Stimulated activated CD8-positive, alpha-beta memory T cell treated with anti-CD3 and anti-CD28 coated beads, Interleukin-4, amount 100 ng/mL, for 1 hour (primary cell): ENCODE results near the gene STK26.
"Not testable (repeated sequence)": the region's sequence is repeated elsewhere in the genome, so short reads cannot be mapped to it uniquely, and the experiment has no call there.

ENCODE experiments used
- DNase-seq, 2 donors: peaks; one replicate each; pipeline ENCODE4 v3.0.0-alpha.2; 2020; ENCODE audit warnings: low read depth in 2 of 2, low spot score in 1 of 2

STK26 gene

DNA sequence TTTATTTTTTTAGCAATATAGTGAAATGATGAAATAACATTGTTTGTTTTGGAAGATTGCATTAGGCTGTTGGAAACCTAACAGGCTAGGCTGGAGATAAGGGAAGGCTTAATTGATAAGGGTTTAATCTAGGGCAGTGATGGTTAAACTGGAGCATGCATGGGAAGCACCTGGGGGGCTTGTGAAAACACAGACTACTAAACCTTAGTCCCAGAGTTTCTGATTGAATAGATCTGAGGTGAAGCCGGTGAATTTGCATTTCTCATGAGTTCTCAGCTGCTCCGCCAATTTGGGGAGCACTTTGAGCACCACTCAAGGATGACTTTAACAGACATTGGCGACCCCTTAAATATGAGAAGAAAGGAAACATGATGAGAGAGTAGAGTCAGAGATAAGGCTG, 11.5 kb downstream of the STK26 start:
- DNase-seq = no peak

GRCh38 chrX:132037479-132037993, 14.4 kb downstream of the STK26 start:
- DNase-seq = no peak

- no peak for DNase-seq
These were observed 17.0 kb downstream of the STK26 start for GRCh38 chrX:132040066-132040465.

DNA sequence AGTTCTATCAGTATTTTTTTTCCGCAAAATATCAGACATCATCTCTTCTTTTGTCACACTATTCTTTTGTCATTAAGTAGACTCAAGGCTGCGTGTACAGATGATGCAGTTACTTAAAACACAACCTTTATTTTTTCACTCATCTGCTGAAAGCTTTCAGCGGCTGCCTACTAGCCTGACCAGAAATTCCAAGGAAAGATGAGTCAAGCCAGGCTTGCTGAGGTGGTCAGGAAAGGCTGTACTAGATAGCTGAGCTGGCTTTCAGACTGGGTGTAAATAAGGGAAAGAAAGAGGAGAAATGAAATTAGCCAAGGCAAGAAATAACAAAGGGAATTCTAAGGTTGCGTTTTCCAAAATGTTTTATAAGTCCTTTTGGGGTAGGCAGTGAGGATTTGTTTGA, 17.9 kb downstream of the STK26 start:
- DNase-seq = no peak

- DNase-seq = no peak
These were observed 20.9 kb downstream of the STK26 start for GRCh38 chrX:132043977-132044376.

- no peak for DNase-seq
These were observed 21.9 kb downstream of the STK26 start for GRCh38 chrX:132044953-132045352.

GRCh38 chrX:132045456-132045855, 22.4 kb downstream of the STK26 start:
- no peak for DNase-seq

- no peak for DNase-seq
These were observed 23.4 kb downstream of the STK26 start for GRCh38 chrX:132046533-132046932.

DNA sequence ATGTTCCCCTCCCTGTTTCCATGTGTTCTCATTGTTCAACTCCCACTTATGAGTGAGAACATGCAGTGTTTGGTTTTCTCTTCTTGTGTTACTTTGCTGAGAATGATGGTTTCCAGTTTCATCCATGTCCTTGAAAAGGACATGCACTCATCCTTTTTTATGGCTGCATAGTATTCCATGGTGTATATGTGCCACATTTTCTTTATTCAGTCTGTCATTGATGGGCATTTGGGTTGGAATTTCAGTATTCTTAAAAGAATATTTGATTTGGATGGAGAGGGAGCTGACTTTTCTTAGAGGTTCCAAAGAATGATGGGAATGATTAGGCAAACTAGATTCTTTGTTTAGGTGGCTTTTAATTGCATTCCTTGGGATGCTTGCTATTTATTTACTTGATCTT, 28.7 kb downstream of the STK26 start:
- not testable (repeated sequence) for DNase-seq

GRCh38 chrX:132058050-132058449, 34.9 kb downstream of the STK26 start:
- DNase-seq = no peak

DNA sequence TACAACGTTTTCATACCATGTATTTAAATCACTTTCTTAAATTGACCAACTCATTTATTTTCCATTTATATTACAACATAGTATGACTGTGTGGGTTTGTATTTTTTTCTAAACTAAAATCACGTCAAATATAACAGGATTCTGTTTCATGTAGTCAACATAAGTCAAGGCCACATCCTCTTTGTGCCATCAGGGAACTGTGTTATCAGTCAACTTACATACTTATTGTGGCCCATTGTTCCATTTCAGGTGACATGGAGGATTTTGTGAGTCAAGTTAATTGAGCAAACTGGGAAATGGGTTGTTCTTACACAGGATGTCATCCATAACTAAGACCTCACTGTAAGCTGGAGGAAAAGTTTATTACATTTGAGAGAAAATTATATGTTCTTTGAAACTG, 35.9 kb downstream of the STK26 start:
- DNase-seq = no peak

DNA sequence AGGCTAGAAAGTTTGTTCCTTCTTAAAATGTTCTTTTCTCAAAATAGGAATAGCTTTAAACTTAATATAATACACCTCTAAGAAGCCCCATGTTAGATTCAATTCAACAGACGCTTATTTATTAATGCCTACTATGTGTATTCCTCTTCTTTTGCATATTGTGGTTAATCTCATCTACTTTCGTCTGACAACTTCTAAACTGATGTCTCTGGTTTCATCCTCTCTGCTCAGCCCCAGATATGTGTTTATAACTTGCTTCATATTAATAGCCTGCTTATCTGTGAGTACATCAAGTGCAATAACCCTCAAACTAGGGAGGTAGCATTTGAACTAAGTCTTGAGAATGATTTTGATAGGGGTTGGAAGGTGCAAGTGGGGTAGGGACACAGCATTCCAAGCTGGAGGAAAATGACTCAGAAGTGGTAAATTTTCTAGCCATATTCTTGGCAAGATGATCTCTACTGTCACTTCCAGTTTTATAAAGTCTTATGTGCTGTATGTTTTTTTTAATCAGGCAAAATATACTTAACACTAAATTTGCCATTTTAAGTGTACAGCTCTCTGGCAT, 37.0 kb downstream of the STK26 start:
- DNase-seq = no peak

- DNase-seq = no peak
These were observed 40.2 kb downstream of the STK26 start for GRCh38 chrX:132063334-132063733.

GRCh38 chrX:132063862-132064261, 40.8 kb downstream of the STK26 start:
- no peak for DNase-seq

DNA sequence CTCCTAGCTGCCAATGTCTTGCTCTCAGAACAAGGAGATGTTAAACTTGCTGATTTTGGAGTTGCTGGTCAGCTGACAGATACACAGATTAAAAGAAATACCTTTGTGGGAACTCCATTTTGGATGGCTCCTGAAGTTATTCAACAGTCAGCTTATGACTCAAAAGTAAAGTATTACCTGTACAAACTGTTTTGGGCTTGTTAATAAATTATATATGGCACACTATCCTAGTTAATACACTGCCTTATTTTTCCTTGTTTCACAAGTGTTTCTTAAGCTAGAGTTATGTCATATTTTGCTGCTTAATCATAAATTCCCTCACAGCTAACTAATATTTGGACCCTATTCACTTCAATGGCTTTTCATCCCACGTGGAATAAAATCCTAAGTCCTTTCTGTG, 45.3 kb downstream of the STK26 start:
- DNase-seq = no peak

DNA sequence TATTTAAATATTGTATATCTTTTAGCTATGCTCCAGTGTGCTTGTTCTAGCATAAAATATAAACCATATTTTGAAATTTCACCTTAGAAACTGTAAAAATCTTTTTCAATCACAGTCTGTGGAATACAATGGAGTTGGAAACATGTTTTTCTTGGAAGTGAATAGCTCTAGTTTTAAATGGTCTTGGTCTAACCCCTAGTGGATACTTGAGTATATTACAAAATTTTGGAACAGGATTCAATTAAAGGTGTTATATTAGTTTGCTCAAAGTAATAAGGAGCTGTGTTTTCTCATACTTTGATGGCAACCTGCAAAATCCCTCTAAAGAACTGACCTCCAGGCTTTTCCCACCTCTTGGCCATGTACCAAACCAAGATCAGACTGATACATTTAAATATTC, 48.2 kb downstream of the STK26 start:
- DNase-seq = no peak

DNA sequence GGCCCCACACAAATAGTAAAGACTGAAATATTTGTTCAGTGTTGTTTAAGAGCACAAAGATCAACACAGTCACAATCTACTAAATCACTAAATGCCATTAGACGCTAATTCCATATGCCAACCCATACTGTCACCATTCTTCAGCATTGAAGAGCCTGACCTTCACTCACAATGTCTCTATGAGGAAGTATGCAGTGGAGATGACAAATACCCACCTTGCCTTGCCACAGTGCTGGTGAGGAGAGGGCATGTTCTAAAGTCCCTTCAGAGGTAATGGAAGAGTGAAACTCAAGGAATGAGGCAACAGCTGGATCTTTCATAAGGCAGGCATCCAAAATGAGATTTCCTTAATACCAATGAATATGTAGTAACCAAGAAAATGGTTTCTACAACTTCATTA, 54.3 kb downstream of the STK26 start:
- DNase-seq = no peak

DNA sequence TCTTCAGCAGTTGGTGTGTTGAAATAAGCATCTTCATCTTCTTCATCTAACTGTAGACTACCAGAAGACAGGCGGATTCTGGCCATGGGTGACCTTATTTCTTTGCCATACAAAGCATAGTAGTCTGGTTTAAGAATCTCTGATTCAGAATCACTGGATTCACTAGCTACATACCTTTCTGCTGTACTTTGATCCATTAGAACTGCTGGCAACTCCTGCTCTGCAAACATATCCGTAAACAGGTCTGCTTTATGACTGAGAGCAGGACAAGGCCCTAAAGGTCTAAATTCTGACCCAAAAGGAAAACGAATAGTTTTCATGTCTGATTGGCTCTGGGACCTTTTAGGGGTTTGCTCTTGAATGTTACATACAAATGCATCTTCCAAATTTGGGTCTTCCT, 54.8 kb downstream of the STK26 start:
- DNase-seq = no peak

DNA sequence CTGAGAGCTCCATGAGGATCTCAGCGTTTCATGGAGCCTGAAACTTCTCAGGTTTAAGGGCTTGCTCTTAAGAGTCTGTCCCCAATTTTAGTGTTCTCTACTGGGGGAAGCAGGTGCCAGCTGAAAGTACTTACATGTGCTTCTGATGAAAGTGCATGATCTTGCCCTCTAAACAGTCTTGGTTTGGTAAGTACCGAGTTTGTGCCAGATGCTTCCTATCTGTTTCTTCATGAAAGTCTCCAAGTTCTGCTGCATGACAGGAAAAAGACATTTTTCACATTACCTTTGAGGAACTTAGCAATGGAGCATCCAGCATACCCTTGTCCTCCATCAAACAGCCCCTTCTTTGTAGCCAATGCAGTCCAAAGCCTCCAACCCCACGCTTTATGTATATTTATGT, 62.7 kb downstream of the STK26 start:
- DNase-seq = no peak

GRCh38 chrX:132086672-132087071, 63.6 kb downstream of the STK26 start:
- no peak for DNase-seq

DNA sequence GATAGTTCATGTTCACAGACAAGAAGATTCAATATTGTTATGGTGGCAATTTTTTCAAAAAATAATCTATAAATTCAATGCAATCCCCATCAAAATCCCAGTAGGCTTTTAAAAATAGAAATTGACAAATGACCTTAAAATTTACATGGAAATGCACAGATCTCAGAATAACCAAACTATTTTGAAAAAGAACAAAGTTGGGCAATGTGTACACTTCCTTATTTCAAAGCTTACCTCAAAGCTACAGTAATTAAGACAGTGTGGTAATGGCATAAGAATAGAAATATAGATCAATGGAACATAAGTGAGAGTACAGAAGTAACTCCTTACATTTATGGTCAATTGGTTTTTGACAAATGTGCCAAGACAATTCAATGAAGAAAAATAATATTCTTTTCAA, 65.8 kb downstream of the STK26 start:
- DNase-seq = no peak

- no peak for DNase-seq
These were observed 67.5 kb downstream of the STK26 start for GRCh38 chrX:132090403-132091159.
